Measurements from ENCODE around the gene RHOH. TPM values are rescaled to one million over a fixed set of nuclear protein-coding genes. Genes with fewer than 3 reads are reported as not detected.
A peak's percentile ranks its signal among the peaks of the same experiment; 100 is the strongest.

Gene RHOH
- total RNA-seq, 1 experiment from 2014 or later, result not detected

- no peak for DNase-seq (ENCODE audit: low spot score)
Observed at GRCh38 chr4:40233227-40233626, 36.4 kb downstream of the RHOH start.

- DNase-seq (ENCODE audit: low spot score), result no peak
Observed at GRCh38 chr4:40234519-40235039, 37.7 kb downstream of the RHOH start.

GRCh38 chr4:40238008-40238699, 41.3 kb downstream of the RHOH start:
- no peak for DNase-seq (ENCODE audit: low spot score)

- DNase-seq (ENCODE audit: low spot score), result no peak
Observed at GRCh38 chr4:40238700-40239548, 42.1 kb downstream of the RHOH start.

GRCh38 chr4:40240040-40240653, 43.3 kb downstream of the RHOH start:
- DNase-seq (ENCODE audit: low spot score), result no peak

- DNase-seq (ENCODE audit: low spot score), result no peak
Observed at GRCh38 chr4:40241026-40241425, 44.2 kb downstream of the RHOH start.

GRCh38 chr4:40241941-40242340, 45.1 kb downstream of the RHOH start:
- DNase-seq (ENCODE audit: low spot score), result no peak

GRCh38 chr4:40243386-40243948, 46.6 kb downstream of the RHOH start:
- no peak for DNase-seq (ENCODE audit: low spot score)

- DNase-seq (ENCODE audit: low spot score), result no peak
Observed at GRCh38 chr4:40244606-40245005, 47.8 kb downstream of the RHOH start.

- DNase-seq (ENCODE audit: low spot score), result no peak
Observed at GRCh38 chr4:40245550-40245949, 48.7 kb downstream of the RHOH start.

GRCh38 chr4:40246011-40246900, 49.4 kb downstream of the RHOH start:
- DNase-seq (ENCODE audit: low spot score), result no peak

- DNase-seq (ENCODE audit: low spot score), result no peak
Observed at GRCh38 chr4:40246938-40247337, 50.1 kb downstream of the RHOH start.

- DNase-seq (ENCODE audit: low spot score), result no peak
Observed at GRCh38 chr4:40247350-40247749, 50.5 kb downstream of the RHOH start.

- DNase-seq (ENCODE audit: low spot score), result no peak
Observed at GRCh38 chr4:40251366-40251765, 54.5 kb downstream of the RHOH start.

GRCh38 chr4:40253906-40254305, 57.1 kb downstream of the RHOH start:
- no peak for DNase-seq (ENCODE audit: low spot score)

- DNase-seq (ENCODE audit: low spot score), result no peak
Observed at GRCh38 chr4:40254608-40255392, 58.0 kb downstream of the RHOH start.

- DNase-seq (ENCODE audit: low spot score), result peak; percentile 64
Observed at GRCh38 chr4:40255393-40256281, 58.8 kb downstream of the RHOH start.

GRCh38 chr4:40256329-40256728, 59.5 kb downstream of the RHOH start:
- DNase-seq (ENCODE audit: low spot score), result no peak

GRCh38 chr4:40256817-40257216, 60.0 kb downstream of the RHOH start:
- no peak for DNase-seq (ENCODE audit: low spot score)
